OCI-LY1 (cell line): Measurements from ENCODE around the gene PIGV.

Experiments used
- EZH2 ChIP-seq: fragments of 200-600 bp; sonication (generic), shearing (Covaris generic); IDR thresholded peaks from 2 replicates; pipeline ENCODE4 v1.8.0; 2017; ENCODE audit warnings: borderline replicate concordance, mixed run types, mild to moderate bottlenecking, antibody characterized with exemption, low read length, moderate library complexity, mixed read lengths
- TF ChIP-seq, protein P1 (sequence below): fragments of 200-600 bp; sonication (generic), shearing (Covaris generic); IDR thresholded peaks from 2 replicates; pipeline ENCODE4 v1.5.1; 2017; ENCODE audit warnings: mild to moderate bottlenecking, antibody characterized with exemption, low read length, moderate library complexity, mixed read lengths

GRCh38 chr1:26797627-26798026 lies 9.9 kb downstream of the PIGV start:
- TF ChIP-seq, protein P1, sequence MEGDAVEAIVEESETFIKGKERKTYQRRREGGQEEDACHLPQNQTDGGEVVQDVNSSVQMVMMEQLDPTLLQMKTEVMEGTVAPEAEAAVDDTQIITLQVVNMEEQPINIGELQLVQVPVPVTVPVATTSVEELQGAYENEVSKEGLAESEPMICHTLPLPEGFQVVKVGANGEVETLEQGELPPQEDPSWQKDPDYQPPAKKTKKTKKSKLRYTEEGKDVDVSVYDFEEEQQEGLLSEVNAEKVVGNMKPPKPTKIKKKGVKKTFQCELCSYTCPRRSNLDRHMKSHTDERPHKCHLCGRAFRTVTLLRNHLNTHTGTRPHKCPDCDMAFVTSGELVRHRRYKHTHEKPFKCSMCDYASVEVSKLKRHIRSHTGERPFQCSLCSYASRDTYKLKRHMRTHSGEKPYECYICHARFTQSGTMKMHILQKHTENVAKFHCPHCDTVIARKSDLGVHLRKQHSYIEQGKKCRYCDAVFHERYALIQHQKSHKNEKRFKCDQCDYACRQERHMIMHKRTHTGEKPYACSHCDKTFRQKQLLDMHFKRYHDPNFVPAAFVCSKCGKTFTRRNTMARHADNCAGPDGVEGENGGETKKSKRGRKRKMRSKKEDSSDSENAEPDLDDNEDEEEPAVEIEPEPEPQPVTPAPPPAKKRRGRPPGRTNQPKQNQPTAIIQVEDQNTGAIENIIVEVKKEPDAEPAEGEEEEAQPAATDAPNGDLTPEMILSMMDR = no peak
- no peak for TF ChIP-seq EZH2
